ENCODE data around the gene CALHM3. TPM values are rescaled to one million over a fixed set of nuclear protein-coding genes. Genes with fewer than 3 reads are reported as not detected.

The CALHM3 gene
- total RNA-seq, 4 donors from 2014 or later = not detected

DNA sequence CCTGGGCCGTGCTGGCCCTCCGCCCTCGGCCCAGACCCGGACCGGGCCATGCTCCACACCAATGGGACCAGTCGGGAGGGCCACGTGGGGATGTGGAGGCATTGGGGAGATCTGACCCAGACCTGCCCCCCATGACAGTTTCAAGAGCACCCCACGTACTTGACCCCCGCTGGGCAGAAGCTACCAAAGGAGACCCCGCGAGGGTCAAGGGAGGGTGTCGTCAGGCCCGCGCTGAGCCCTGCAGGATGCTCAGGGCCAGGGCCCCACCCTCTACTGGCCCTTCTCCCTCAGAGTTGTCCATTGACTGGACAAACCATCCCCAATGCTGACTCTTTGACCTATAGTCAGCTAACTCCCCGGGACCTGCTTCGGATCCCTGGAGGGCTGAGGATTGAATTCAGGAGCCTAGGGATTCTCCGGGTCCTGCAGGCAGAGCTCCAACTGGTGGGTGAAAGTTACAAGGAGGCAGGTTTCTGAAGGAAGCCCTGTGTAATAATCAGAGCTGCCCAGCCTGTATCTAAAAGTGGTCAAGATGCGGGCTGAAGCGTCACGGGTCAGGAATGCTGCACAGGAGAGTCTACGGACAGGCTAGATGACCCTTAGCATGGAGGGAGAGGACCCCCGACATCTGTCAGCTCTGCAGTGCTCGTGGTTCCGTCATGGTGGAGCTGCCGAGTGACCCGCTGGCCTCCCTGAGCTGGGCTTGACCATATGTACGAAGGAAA is 26.4 kb downstream of the CALHM3 start:
- intact Hi-C loops (cut with DNase I; ENCODE audit: low total_unique reads) = no loop called here
- H3K27ac ChIP-seq = peak overlapping the region; percentile 91 to 94
- no peaks in the 10 kb centered on the region for H3K9me3 ChIP-seq
- H3K36me3 ChIP-seq = no peaks in the 10 kb centered on the region
- peaks cover 5 to 27% of the 10 kb centered on the region in 2 donors for H3K4me1 ChIP-seq
- no peak for TF ChIP-seq POLR2A (IDR thresholded peaks at IDR 0.05)
- TF ChIP-seq, protein P1, sequence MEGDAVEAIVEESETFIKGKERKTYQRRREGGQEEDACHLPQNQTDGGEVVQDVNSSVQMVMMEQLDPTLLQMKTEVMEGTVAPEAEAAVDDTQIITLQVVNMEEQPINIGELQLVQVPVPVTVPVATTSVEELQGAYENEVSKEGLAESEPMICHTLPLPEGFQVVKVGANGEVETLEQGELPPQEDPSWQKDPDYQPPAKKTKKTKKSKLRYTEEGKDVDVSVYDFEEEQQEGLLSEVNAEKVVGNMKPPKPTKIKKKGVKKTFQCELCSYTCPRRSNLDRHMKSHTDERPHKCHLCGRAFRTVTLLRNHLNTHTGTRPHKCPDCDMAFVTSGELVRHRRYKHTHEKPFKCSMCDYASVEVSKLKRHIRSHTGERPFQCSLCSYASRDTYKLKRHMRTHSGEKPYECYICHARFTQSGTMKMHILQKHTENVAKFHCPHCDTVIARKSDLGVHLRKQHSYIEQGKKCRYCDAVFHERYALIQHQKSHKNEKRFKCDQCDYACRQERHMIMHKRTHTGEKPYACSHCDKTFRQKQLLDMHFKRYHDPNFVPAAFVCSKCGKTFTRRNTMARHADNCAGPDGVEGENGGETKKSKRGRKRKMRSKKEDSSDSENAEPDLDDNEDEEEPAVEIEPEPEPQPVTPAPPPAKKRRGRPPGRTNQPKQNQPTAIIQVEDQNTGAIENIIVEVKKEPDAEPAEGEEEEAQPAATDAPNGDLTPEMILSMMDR (IDR thresholded peaks at IDR 0.05) = no peak
- H3K27me3 ChIP-seq = no peaks in the 10 kb centered on the region
- no peak for DNase-seq
- H3K4me3 ChIP-seq = peak overlapping the region; percentile 54 to 82

DNA sequence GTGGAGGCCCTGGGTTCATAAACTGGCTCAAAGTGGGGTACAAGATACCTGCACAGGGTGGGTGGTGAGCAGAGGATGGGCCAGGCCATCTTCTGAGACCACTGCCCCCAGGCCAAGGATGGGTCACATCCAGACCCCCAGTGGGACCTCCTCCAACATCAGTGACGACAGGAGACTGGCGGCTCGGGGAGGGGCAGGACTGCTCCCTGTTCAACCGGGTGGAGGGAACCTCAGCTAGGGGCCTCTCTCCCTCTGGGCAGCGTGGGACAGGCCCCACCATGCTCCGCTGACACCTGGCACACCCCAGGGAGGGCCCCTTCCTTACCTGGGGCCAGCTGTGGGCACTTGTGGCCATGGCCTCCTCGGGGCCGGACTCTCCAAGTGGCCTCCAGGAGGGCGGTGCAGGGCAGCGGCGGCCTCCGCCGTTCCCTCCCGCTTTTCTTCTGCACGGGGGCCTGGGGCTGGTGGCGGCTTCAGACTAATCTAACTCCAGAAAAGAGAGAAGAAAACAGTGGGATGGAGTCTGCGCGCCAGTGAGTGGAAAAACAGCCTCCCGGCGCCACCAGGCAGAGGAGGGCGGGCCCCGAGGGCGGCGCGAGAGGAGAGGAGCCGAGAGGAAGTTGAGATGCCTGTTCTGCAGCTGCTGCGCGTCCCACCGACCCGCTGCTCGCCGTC is 27.1 kb downstream of the CALHM3 start, which contains the start of gene CALHM2:
Gene CALHM2 (minus strand): TSS at position 540 of the 675 bp plus-strand sequence. CDS start 2,429 bp downstream, outside the sequence.
- intact Hi-C loops (cut with DNase I; ENCODE audit: low total_unique reads) = no loop called here
- Histone ChIP-seq H3K36me3 (no peaks in the 10 kb centered on the region), H3K27me3 (no peaks in the 10 kb centered on the region), H3K9me3 (no peaks in the 10 kb centered on the region), H3K27ac (peak within 1 kb of the TSS; percentile 91 to 94), H3K4me3 (peak within 1 kb of the TSS; percentile 54 to 82), H3K4me1 (peaks cover 7 to 34% of the 10 kb centered on the region in 2 donors)
- DNase-seq = peak; percentile 76
- TF ChIP-seq, protein P1 (IDR thresholded peaks at IDR 0.05) = no peak
- peak in 1 of 2 donors; percentile 52 for TF ChIP-seq POLR2A (IDR thresholded peaks at IDR 0.05)

DNA sequence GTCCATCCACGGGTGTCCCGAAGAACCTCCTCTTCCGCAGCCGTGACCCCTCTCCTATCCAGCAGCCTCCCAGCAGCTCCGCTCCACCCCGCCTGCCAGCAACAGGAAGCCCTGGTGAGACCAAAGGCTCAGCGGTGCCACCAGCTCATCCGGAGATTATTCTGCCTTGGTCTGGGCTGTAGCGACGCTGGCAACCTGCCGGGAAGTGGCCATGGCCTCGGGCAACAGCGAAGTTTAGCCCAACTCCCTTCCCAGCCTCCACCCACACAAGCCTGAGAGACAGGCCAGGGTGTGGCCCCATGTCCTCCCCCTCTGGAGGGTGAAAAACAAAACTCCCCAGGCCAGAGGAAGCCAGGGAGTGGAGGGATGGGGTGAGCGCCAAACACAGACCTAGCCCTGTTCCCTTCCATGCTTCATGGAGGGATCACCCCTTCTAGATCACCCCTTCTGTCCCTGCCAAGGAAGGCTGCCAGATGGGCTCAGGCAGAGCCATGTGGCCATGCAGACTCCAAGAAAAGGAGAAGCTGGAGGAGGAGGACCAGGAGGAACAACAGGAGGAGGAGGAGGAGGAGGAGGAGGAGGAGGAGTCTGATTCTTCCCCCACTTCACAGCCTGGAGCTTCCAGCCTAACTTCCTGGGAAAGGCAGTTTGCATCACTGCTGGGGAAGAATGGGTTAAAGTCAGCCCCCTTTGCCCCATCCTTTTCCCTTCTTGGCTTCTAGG is 27.8 kb downstream of the CALHM3 start:
- H3K9me3 ChIP-seq = no peaks in the 10 kb centered on the region
- H3K4me3 ChIP-seq = peak overlapping the region; percentile 54 to 82
- TF ChIP-seq POLR2A (IDR thresholded peaks at IDR 0.05) = peak in 1 of 2 donors; percentile 37
- TF ChIP-seq, protein P1 (IDR thresholded peaks at IDR 0.05) = no peak
- H3K36me3 ChIP-seq = no peaks in the 10 kb centered on the region
- intact Hi-C loops (cut with DNase I; ENCODE audit: low total_unique reads) = no loop called here
- peaks cover 7 to 42% of the 10 kb centered on the region in 2 donors for H3K4me1 ChIP-seq
- peak overlapping the region; percentile 91 to 94 for H3K27ac ChIP-seq
- peak; percentile 78 to 79 for DNase-seq
- no peaks in the 10 kb centered on the region for H3K27me3 ChIP-seq

DNA sequence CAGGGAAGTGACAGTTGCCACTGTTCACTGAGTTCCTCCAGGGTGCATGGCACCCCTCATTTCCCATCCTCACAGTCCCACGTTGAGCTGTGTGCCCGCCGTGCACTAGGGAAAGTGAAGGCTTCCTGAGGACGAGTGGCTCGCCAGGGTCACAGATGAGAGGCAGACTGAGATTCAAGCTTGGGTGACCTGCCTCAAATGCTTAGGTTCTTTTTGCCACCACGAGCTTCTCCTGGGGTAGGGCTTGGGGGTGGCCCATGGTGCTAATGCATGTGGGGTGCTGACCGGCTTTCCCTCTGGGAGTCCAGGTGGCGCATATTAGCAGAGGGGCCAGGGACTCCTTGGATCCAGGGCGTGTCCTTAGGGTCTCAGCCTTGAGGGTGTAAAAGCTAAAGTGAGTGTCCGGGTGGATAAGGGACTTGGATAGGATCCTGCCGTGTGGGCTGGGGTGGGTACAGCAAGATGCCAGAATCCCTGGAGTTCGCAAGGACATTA is 28.8 kb downstream of the CALHM3 start:
- Histone ChIP-seq H3K4me3 (peak overlapping the region; percentile 54 to 82), H3K27ac (peak overlapping the region; percentile 91 to 94), H3K9me3 (no peaks in the 10 kb centered on the region), H3K4me1 (peaks cover 12 to 42% of the 10 kb centered on the region in 2 donors), H3K36me3 (no peaks in the 10 kb centered on the region), H3K27me3 (no peaks in the 10 kb centered on the region)
- TF ChIP-seq, protein P1 (IDR thresholded peaks at IDR 0.05) = no peak
- no peak for TF ChIP-seq POLR2A (IDR thresholded peaks at IDR 0.05)
- no peak for DNase-seq
- intact Hi-C loops (cut with DNase I; ENCODE audit: low total_unique reads) = no loop called here
